H1 (cell line): Measurements from ENCODE around the gene PCDH9. TPM values are rescaled to one million over a fixed set of nuclear protein-coding genes. Genes with fewer than 3 reads are reported as not detected.

Experiments used
- CEBPB ChIP-seq: IDR thresholded peaks from 2 replicates; pipeline ENCODE4 v1.6.1; 2012; ENCODE audit warnings: low read depth, low read length
- CHD7 ChIP-seq: fragments of 300-600 bp; sonication (generic); IDR thresholded peaks from 2 replicates; pipeline ENCODE4 v1.7.1; 2012; ENCODE audit warnings: low read length, moderate library complexity, mild to moderate bottlenecking, inconsistent platforms; ENCODE audit not compliant: insufficient replicate concordance
- TEAD4 ChIP-seq: IDR thresholded peaks from 2 replicates; pipeline ENCODE4 v1.6.1; 2012; ENCODE audit warnings: low read depth, low read length, inconsistent platforms, mixed read lengths
- polyA plus RNA-seq, 7 experiments: library from polyadenylated mRNA; depleted of rRNA in 3 of 7; stranded (reverse) in 5 of 7; unstranded in 2 of 7; fragments of >200 nt in 5 of 7; fragments of 200-250 nt in 2 of 7; gene quantifications; 1 replicate in 5 of 7; 2 replicates in 1 of 7; 4 replicates in 1 of 7; pipeline versions ENCODE4 v1.2.1 to v1.2.3, GENCODE V29; 2011 to 2013; ENCODE audit warnings: missing spikeins in 2 of 7, mixed read lengths in 2 of 7
- total RNA-seq: library from RNA; stranded (reverse); fragmentation: NEBNext Ultra II Directional; extraction: Animal tissue kit (Norgen Biotek cat#: 25700); gene quantifications from 2 replicates; pipeline ENCODE4 v1.2.1, GENCODE V29; 2021

The PCDH9 gene
- total and polyA plus RNA-seq, 2 of the 8 experiments (the other 6 are each of a cell fraction or from before 2014, with no cell fraction given) = 0.12 to 0.60 TPM

DNA sequence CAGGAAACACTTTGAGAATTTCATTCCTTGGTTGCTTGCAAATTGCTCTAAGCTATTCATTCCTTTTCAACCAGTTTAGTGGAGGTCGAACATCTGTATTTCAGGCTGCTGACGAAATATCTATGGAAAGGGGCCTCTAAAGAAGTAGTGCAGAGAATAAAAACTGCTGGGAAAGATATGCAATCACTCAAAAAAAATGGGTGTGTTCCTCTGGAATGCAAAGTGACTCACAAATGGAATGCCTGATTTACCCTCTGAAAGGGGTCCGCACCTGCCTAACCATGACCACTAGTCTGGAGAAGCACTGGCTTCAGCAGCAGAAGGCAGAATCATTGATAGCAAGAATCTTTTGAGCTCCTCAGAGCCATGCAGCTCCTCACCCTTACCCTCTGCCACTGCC is 129.4 kb downstream of the PCDH9 start (continued):
- TF ChIP-seq CHD7 = no peak
- TF ChIP-seq CEBPB = no peak
- no peak for TF ChIP-seq TEAD4
- TF ChIP-seq, all 59 proteins: peak for 0
